ENCODE results near the gene KIAA0232. TPM values are rescaled to one million over a fixed set of nuclear protein-coding genes. Genes with fewer than 3 reads are reported as not detected.

KIAA0232 gene
- total and polyA plus RNA-seq, 7 donors, result 8.7 to 79.8 (median 53.3) TPM

- Histone ChIP-seq H3K36me3 (ENCODE audit: insufficient read depth in 1 of 2, low read depth in 1 of 2) (no peaks in the 10 kb centered on the region), H3K27me3 (ENCODE audit: insufficient read depth in 3 of 3, low read length in 2 of 3) (no peaks in the 10 kb centered on the region), H3K4me1 (peaks cover 64% of the 10 kb centered on the region), H3K27ac (peak overlapping the region; percentile 99), H3K4me3 (peak overlapping the region; percentile 81), H3K9me3 (no peaks in the 10 kb centered on the region)
- peak in 3 of 4 donors; percentile 31 to 61 (median 43) for ATAC-seq
- peak in 1 of 2 donors; percentile 43 for DNase-seq
- no peak for TF ChIP-seq CTCF (IDR thresholded peaks at IDR 0.05)
- intact Hi-C loops (cut with DNase I), result loop anchor here in 1 of 2 donors (5.0 kb wide), 1 partner anchor 50 kb away; no protein-coding TSS in a partner anchor
- 19 to 34% (median 31%) methylated on average over 4 of the region's 4 CpGs for WGBS, 3 donors
These were observed 129.9 kb downstream of the KIAA0232 start for GRCh38 chr4:6912441-6912840.

DNA sequence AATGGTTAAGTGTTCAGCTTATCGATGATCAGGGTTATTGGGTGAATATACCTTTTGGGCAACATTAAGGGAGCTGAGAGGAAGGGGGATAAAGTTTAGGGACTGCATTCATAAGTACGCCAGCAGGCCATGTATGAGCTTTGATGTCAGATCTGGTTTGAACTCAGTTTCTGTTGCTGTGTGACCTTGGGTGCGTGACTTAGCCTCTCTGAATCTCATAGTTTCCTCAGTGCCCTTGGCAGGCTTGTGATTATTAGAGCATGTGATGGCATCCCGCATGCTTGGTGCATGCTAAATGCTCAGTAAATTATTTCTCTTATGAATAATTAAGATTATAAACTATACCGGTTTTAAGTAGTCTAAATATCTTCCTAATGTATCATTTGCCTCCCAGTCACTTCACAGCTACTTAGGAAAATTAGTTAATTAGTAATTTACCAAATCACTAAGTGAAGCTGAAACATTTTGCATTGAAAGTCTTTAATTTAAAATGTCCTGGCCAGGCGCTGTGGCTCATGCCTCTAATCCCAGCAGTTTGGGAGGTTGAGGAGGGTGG, 130.9 kb downstream of the KIAA0232 start:
- TF ChIP-seq CTCF (IDR thresholded peaks at IDR 0.05), result no peak
- Histone ChIP-seq H3K27ac (no peak overlapping the region), H3K36me3 (ENCODE audit: insufficient read depth in 1 of 2, low read depth in 1 of 2) (no peaks in the 10 kb centered on the region), H3K4me1 (peaks cover 65% of the 10 kb centered on the region), H3K4me3 (no peak overlapping the region), H3K9me3 (no peaks in the 10 kb centered on the region), H3K27me3 (ENCODE audit: insufficient read depth in 3 of 3, low read length in 2 of 3) (no peaks in the 10 kb centered on the region)
- no peak for DNase-seq
- WGBS, 3 donors, result 93 to 96% (median 95%) methylated on average over 6 of the region's 6 CpGs
- intact Hi-C loops (cut with DNase I), result loop anchor here in 1 of 2 donors (5.0 kb wide), 1 partner anchor 49 kb away; no protein-coding TSS in a partner anchor
- no peak for ATAC-seq

DNA sequence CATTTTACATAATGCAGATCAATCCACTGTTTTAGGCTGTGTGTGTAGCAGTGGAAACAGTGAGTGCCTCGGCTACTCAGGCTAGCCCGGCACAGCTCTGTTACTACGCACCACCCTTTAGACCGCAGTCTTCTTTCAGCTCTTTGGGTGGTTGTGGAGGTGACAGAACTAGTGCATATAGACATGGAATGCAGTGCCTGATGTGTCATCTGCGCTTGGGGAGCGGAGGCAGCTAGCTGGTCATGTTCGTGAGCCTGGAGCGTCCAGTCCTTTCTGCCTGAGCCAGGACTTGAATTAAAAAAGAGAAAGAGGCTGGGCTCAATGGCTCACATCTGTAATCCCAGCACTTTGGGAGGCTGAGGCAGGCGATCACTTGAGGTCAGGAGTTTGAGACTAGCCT, 131.9 kb downstream of the KIAA0232 start:
- Histone ChIP-seq H3K27me3 (ENCODE audit: insufficient read depth in 3 of 3, low read length in 2 of 3) (no peaks in the 10 kb centered on the region), H3K36me3 (ENCODE audit: insufficient read depth in 1 of 2, low read depth in 1 of 2) (no peaks in the 10 kb centered on the region), H3K4me1 (peaks cover 69% of the 10 kb centered on the region), H3K27ac (no peak overlapping the region), H3K9me3 (no peaks in the 10 kb centered on the region), H3K4me3 (no peak overlapping the region)
- DNase-seq (peak in 1 of 2 donors; percentile 34), ATAC-seq (no peak)
- 82 to 92% (median 90%) methylated on average over 9 of the region's 9 CpGs for WGBS, 3 donors
- TF ChIP-seq CTCF (IDR thresholded peaks at IDR 0.05), result no peak
- intact Hi-C loops (cut with DNase I), result loop anchor here in 1 of 2 donors (5.0 kb wide), 1 partner anchor 48 kb away; no protein-coding TSS in a partner anchor

GRCh38 chr4:6915041-6916005, 132.8 kb downstream of the KIAA0232 start:
- intact Hi-C loops (cut with DNase I), result loop anchor here in 1 of 2 donors (5.0 kb wide), 1 partner anchor 72 kb away; no protein-coding TSS in a partner anchor
- no peak for TF ChIP-seq CTCF (IDR thresholded peaks at IDR 0.05)
- H3K36me3 ChIP-seq (ENCODE audit: insufficient read depth in 1 of 2, low read depth in 1 of 2), result no peaks in the 10 kb centered on the region
- no peaks in the 10 kb centered on the region for H3K9me3 ChIP-seq
- DNase-seq, result peak in 1 of 2 donors; percentile 36
- peaks cover 69% of the 10 kb centered on the region for H3K4me1 ChIP-seq
- ATAC-seq, result no peak
- no peak overlapping the region for H3K27ac ChIP-seq
- H3K27me3 ChIP-seq (ENCODE audit: insufficient read depth in 3 of 3, low read length in 2 of 3), result no peaks in the 10 kb centered on the region
- H3K4me3 ChIP-seq, result no peak overlapping the region
- WGBS, 3 donors, result 89 to 93% (median 91%) methylated on average over 18 of the region's 18 CpGs

Data from psoas muscle (tissue), 8 donors.